Upper lobe of left lung (tissue), 4 donors: Measurements from ENCODE around the gene THAP4.

Experiments used
- CTCF ChIP-seq, 6 experiments: fragments of 450-650 bp in 4 of 6; fragments of 200-600 bp in 2 of 6; sonication (generic) in 2 of 6; IDR thresholded peaks; one replicate each; pipeline ENCODE4 v1.5.1; 2016 to 2019; ENCODE audit warnings: antibody characterized with exemption in 6 of 6
- EP300 ChIP-seq, 4 donors: sonication (generic); formaldehyde crosslinking; IDR thresholded peaks; one replicate each; pipeline ENCODE4 v1.5.1; 2017; ENCODE audit warnings: antibody characterized with exemption in 4 of 4, control low read depth in 2 of 4
- POLR2A ChIP-seq, 4 donors: fragments of 450-650 bp; IDR thresholded peaks; one replicate each; pipeline ENCODE4 v1.5.1; 2016 to 2017; ENCODE audit warnings: antibody characterized with exemption in 4 of 4, mild to moderate bottlenecking in 2 of 4
- POLR2AphosphoS5 ChIP-seq, 2 donors: sonication (generic); formaldehyde crosslinking; IDR thresholded peaks; one replicate each; pipeline ENCODE4 v1.5.1; 2017; ENCODE audit warnings: antibody characterized with exemption in 2 of 2

- TF ChIP-seq CTCF (IDR thresholded peaks at IDR 0.05) (no peak), POLR2AphosphoS5 (IDR thresholded peaks at IDR 0.05) (no peak), POLR2A (IDR thresholded peaks at IDR 0.05) (no peak), EP300 (IDR thresholded peaks at IDR 0.05) (no peak)
Observed at GRCh38 chr2:241565411-241565810, 71.5 kb downstream of the THAP4 start.
